ENCODE results near the gene PCYT2. TPM values are rescaled to one million over a fixed set of nuclear protein-coding genes. Genes with fewer than 3 reads are reported as not detected.

The PCYT2 gene
- total and polyA plus RNA-seq, 9 donors: 9.0 to 12.6 (median 10.9) TPM

DNA sequence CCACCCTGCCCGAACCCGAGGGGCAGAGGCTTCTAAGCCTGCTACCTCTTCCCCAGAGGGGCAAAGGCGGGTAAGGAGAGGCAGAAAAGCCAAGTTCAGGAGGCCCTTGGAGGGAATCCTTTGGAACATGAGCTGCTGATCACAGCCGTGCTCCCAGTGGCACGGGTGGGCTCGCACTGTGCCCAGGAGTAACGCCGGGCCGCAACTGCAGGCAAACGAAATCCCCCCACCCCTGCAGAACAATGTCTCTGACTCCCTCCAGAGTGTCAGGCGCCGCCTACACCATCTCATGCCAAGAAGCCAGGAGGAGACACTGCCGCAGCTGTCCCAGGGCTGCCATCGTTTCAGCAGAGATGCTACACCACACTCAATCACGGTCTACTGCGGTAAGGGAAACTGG, 59.8 kb downstream of the PCYT2 start:
- Histone ChIP-seq H3K4me3 (ENCODE audit: low read length) (no peak overlapping the region), H3K27ac (ENCODE audit: low read length) (no peak overlapping the region), H3K4me1 (ENCODE audit: control insufficient read depth, insufficient read depth, low read length) (no peaks in the 10 kb centered on the region), H3K9me3 (replicated peaks; ENCODE audit: control insufficient read depth, low read depth, low read length) (no peaks in the 10 kb centered on the region), H3K36me3 (ENCODE audit: control insufficient read depth, insufficient read depth, low read length) (peaks cover 83% of the 10 kb centered on the region), H3K27me3 (ENCODE audit: control insufficient read depth, insufficient read depth, low read length) (no peaks in the 10 kb centered on the region)
- DNase-seq: no peak
- WGBS (ENCODE audit: insufficient coverage): 91% methylated on average over 13 of the region's 16 CpGs

Other genes starting within 250 kb of the PCYT2 start
- 21.8 TPM for gene OXLD1, start 244.8 kb downstream of the PCYT2 start, total RNA-seq
- gene OXLD1, start 244.8 kb downstream of the PCYT2 start, polyA plus RNA-seq (ENCODE audit: insufficient read depth in 1 of 8, insufficient read length in 8 of 8, low replicate concordance in 1 of 8): 10 to 100 TPM in 7 of 8 donors, 1 to 10 TPM in 1; 9.9 to 15.6 (median 11.4) TPM
- gene CCDC137, start 244.7 kb downstream of the PCYT2 start, total RNA-seq: 9.1 TPM
- 10 to 100 TPM; 13.9 to 18.0 (median 15.6) TPM for gene CCDC137, start 244.7 kb downstream of the PCYT2 start, polyA plus RNA-seq (ENCODE audit: insufficient read depth in 1 of 8, insufficient read length in 8 of 8, low replicate concordance in 1 of 8)
- gene ARL16, start 227.6 kb downstream of the PCYT2 start, total RNA-seq: 32.9 TPM
- gene ARL16, start 227.6 kb downstream of the PCYT2 start, polyA plus RNA-seq (ENCODE audit: insufficient read depth in 1 of 8, insufficient read length in 8 of 8, low replicate concordance in 1 of 8): 10 to 100 TPM; 25.1 to 36.8 (median 31.1) TPM
- gene HGS, start 227.4 kb downstream of the PCYT2 start, total RNA-seq: 32.0 TPM
- 10 to 100 TPM; 41.0 to 64.8 (median 47.5) TPM for gene HGS, start 227.4 kb downstream of the PCYT2 start, polyA plus RNA-seq (ENCODE audit: insufficient read depth in 1 of 8, insufficient read length in 8 of 8, low replicate concordance in 1 of 8)
- 10.2 TPM for gene MRPL12, start 208.0 kb downstream of the PCYT2 start, total RNA-seq
- gene MRPL12, start 208.0 kb downstream of the PCYT2 start, polyA plus RNA-seq (ENCODE audit: insufficient read depth in 1 of 8, insufficient read length in 8 of 8, low replicate concordance in 1 of 8): 10 to 100 TPM; 49.7 to 65.8 (median 58.8) TPM
- gene SLC25A10, start 199.1 kb downstream of the PCYT2 start, total RNA-seq: 4.3 TPM
- gene SLC25A10, start 199.1 kb downstream of the PCYT2 start, polyA plus RNA-seq (ENCODE audit: insufficient read depth in 1 of 8, insufficient read length in 8 of 8, low replicate concordance in 1 of 8): 1 to 10 TPM; 3.3 to 5.3 (median 4.2) TPM
- not detected for gene GCGR, start 107.2 kb downstream of the PCYT2 start, total RNA-seq
- under 1 TPM in 4 of 8 donors, not detected in 4; 0.10 to 0.21 (median 0.18) TPM for gene GCGR, start 107.2 kb downstream of the PCYT2 start, polyA plus RNA-seq (ENCODE audit: insufficient read depth in 1 of 8, insufficient read length in 8 of 8, low replicate concordance in 1 of 8)
- 113 TPM for gene MCRIP1, start 78.1 kb downstream of the PCYT2 start, total RNA-seq
- gene MCRIP1, start 78.1 kb downstream of the PCYT2 start, polyA plus RNA-seq (ENCODE audit: insufficient read depth in 1 of 8, insufficient read length in 8 of 8, low replicate concordance in 1 of 8): 100 to 1,000 TPM; 123 to 147 (median 134) TPM
- 43.4 TPM for gene PPP1R27, start 76.3 kb downstream of the PCYT2 start, total RNA-seq
- 10 to 100 TPM; 14.6 to 57.4 (median 28.8) TPM for gene PPP1R27, start 76.3 kb downstream of the PCYT2 start, polyA plus RNA-seq (ENCODE audit: insufficient read depth in 1 of 8, insufficient read length in 8 of 8, low replicate concordance in 1 of 8)
- gene P4HB, start 50.9 kb downstream of the PCYT2 start, total RNA-seq: 385 TPM
- 100 to 1,000 TPM; 383 to 577 (median 450) TPM for gene P4HB, start 50.9 kb downstream of the PCYT2 start, polyA plus RNA-seq (ENCODE audit: insufficient read depth in 1 of 8, insufficient read length in 8 of 8, low replicate concordance in 1 of 8)
- gene ARHGDIA, start 40.1 kb downstream of the PCYT2 start, total RNA-seq: 86.0 TPM
- gene ARHGDIA, start 40.1 kb downstream of the PCYT2 start, polyA plus RNA-seq (ENCODE audit: insufficient read depth in 1 of 8, insufficient read length in 8 of 8, low replicate concordance in 1 of 8): 100 to 1,000 TPM; 145 to 236 (median 190) TPM
- gene ALYREF, start 19.8 kb downstream of the PCYT2 start, total RNA-seq: 72.6 TPM
- 10 to 100 TPM; 56.0 to 80.0 (median 70.8) TPM for gene ALYREF, start 19.8 kb downstream of the PCYT2 start, polyA plus RNA-seq (ENCODE audit: insufficient read depth in 1 of 8, insufficient read length in 8 of 8, low replicate concordance in 1 of 8)
- gene ANAPC11, start 19.7 kb downstream of the PCYT2 start, total RNA-seq: 113 TPM
- gene ANAPC11, start 19.7 kb downstream of the PCYT2 start, polyA plus RNA-seq (ENCODE audit: insufficient read depth in 1 of 8, insufficient read length in 8 of 8, low replicate concordance in 1 of 8): 100 to 1,000 TPM; 104 to 140 (median 113) TPM
- 2.0 TPM for gene NPB, start 9.2 kb downstream of the PCYT2 start, total RNA-seq
- gene NPB, start 9.2 kb downstream of the PCYT2 start, polyA plus RNA-seq (ENCODE audit: insufficient read depth in 1 of 8, insufficient read length in 8 of 8, low replicate concordance in 1 of 8): under 1 TPM; 0.22 to 0.82 (median 0.66) TPM
- 6.0 TPM for gene SIRT7, start 6.8 kb upstream of the PCYT2 start, total RNA-seq
- 1 to 10 TPM; 6.5 to 9.7 (median 8.4) TPM for gene SIRT7, start 6.8 kb upstream of the PCYT2 start, polyA plus RNA-seq (ENCODE audit: insufficient read depth in 1 of 8, insufficient read length in 8 of 8, low replicate concordance in 1 of 8)
- gene MAFG, start 16.3 kb upstream of the PCYT2 start, total RNA-seq: 8.2 TPM
- gene MAFG, start 16.3 kb upstream of the PCYT2 start, polyA plus RNA-seq (ENCODE audit: insufficient read depth in 1 of 8, insufficient read length in 8 of 8, low replicate concordance in 1 of 8): 10 to 100 TPM; 11.7 to 18.1 (median 16.7) TPM
- 78.9 TPM for gene PYCR1, start 25.9 kb upstream of the PCYT2 start, total RNA-seq
- gene PYCR1, start 25.9 kb upstream of the PCYT2 start, polyA plus RNA-seq (ENCODE audit: insufficient read depth in 1 of 8, insufficient read length in 8 of 8, low replicate concordance in 1 of 8): 100 to 1,000 TPM in 2 of 8 donors, 10 to 100 TPM in 6; 58.4 to 107 (median 80.3) TPM
- gene MYADML2, start 35.8 kb upstream of the PCYT2 start, total RNA-seq: 24.1 TPM
- 10 to 100 TPM; 11.3 to 23.1 (median 20.0) TPM for gene MYADML2, start 35.8 kb upstream of the PCYT2 start, polyA plus RNA-seq (ENCODE audit: insufficient read depth in 1 of 8, insufficient read length in 8 of 8, low replicate concordance in 1 of 8)
- gene NOTUM, start 49.8 kb upstream of the PCYT2 start, total RNA-seq: 4.1 TPM
- 1 to 10 TPM; 2.8 to 7.6 (median 3.3) TPM for gene NOTUM, start 49.8 kb upstream of the PCYT2 start, polyA plus RNA-seq (ENCODE audit: insufficient read depth in 1 of 8, insufficient read length in 8 of 8, low replicate concordance in 1 of 8)
- gene ASPSCR1, start 66.2 kb upstream of the PCYT2 start, total RNA-seq: 28.7 TPM
- gene ASPSCR1, start 66.2 kb upstream of the PCYT2 start, polyA plus RNA-seq (ENCODE audit: insufficient read depth in 1 of 8, insufficient read length in 8 of 8, low replicate concordance in 1 of 8): 10 to 100 TPM; 22.5 to 35.9 (median 26.6) TPM
- gene CENPX, start 111.5 kb upstream of the PCYT2 start, total RNA-seq: 44.8 TPM
- 10 to 100 TPM; 33.4 to 41.0 (median 38.4) TPM for gene CENPX, start 111.5 kb upstream of the PCYT2 start, polyA plus RNA-seq (ENCODE audit: insufficient read depth in 1 of 8, insufficient read length in 8 of 8, low replicate concordance in 1 of 8)
- 9.1 TPM for gene LRRC45, start 111.9 kb upstream of the PCYT2 start, total RNA-seq
- gene LRRC45, start 111.9 kb upstream of the PCYT2 start, polyA plus RNA-seq (ENCODE audit: insufficient read depth in 1 of 8, insufficient read length in 8 of 8, low replicate concordance in 1 of 8): 10 to 100 TPM in 4 of 8 donors, 1 to 10 TPM in 4; 8.4 to 12.3 (median 10.3) TPM
- gene RAC3, start 120.3 kb upstream of the PCYT2 start, total RNA-seq: 11.2 TPM
- 10 to 100 TPM in 5 of 8 donors, 1 to 10 TPM in 3; 7.2 to 15.3 (median 11.1) TPM for gene RAC3, start 120.3 kb upstream of the PCYT2 start, polyA plus RNA-seq (ENCODE audit: insufficient read depth in 1 of 8, insufficient read length in 8 of 8, low replicate concordance in 1 of 8)
- gene DCXR, start 126.3 kb upstream of the PCYT2 start, total RNA-seq: 36.0 TPM
- gene DCXR, start 126.3 kb upstream of the PCYT2 start, polyA plus RNA-seq (ENCODE audit: insufficient read depth in 1 of 8, insufficient read length in 8 of 8, low replicate concordance in 1 of 8): 10 to 100 TPM; 30.0 to 44.6 (median 39.2) TPM
- gene RFNG, start 140.4 kb upstream of the PCYT2 start, total RNA-seq: 21.6 TPM
- gene RFNG, start 140.4 kb upstream of the PCYT2 start, polyA plus RNA-seq (ENCODE audit: insufficient read depth in 1 of 8, insufficient read length in 8 of 8, low replicate concordance in 1 of 8): 10 to 100 TPM; 25.3 to 47.1 (median 31.7) TPM
- 69.6 TPM for gene GPS1, start 140.5 kb upstream of the PCYT2 start, total RNA-seq
- gene GPS1, start 140.5 kb upstream of the PCYT2 start, polyA plus RNA-seq (ENCODE audit: insufficient read depth in 1 of 8, insufficient read length in 8 of 8, low replicate concordance in 1 of 8): 10 to 100 TPM; 68.1 to 87.7 (median 76.7) TPM
- 43.6 TPM for gene DUS1L, start 154.4 kb upstream of the PCYT2 start, total RNA-seq
- 10 to 100 TPM; 52.9 to 73.5 (median 59.3) TPM for gene DUS1L, start 154.4 kb upstream of the PCYT2 start, polyA plus RNA-seq (ENCODE audit: insufficient read depth in 1 of 8, insufficient read length in 8 of 8, low replicate concordance in 1 of 8)
- gene FASN, start 186.8 kb upstream of the PCYT2 start, total RNA-seq: 15.4 TPM
- 10 to 100 TPM; 23.0 to 53.4 (median 34.9) TPM for gene FASN, start 186.8 kb upstream of the PCYT2 start, polyA plus RNA-seq (ENCODE audit: insufficient read depth in 1 of 8, insufficient read length in 8 of 8, low replicate concordance in 1 of 8)